IPS DF 6.9 (cell line): ENCODE results near the gene SLC38A9.

Source experiments
- DNase-seq: peaks from one replicate; pipeline ENCODE4 v3.0.0-alpha.2; 2013; ENCODE audit warnings: low read depth, low spot score
- H3K27ac ChIP-seq: one replicate; pipeline ENCODE4 v1.5.1; 2013; ENCODE audit warnings: low read length, control low read depth
- H3K27me3 ChIP-seq: 2 replicates; pipeline ENCODE4 v1.6.1; 2013; ENCODE audit warnings: mild to moderate bottlenecking, low read length; ENCODE audit not compliant: control insufficient read depth, insufficient read depth
- H3K36me3 ChIP-seq: 2 replicates; pipeline ENCODE4 v1.6.1; 2013; ENCODE audit warnings: low read length; ENCODE audit not compliant: control insufficient read depth, insufficient read depth
- H3K4me1 ChIP-seq: 2 replicates; pipeline ENCODE4 v1.6.1; 2013; ENCODE audit warnings: low read length; ENCODE audit not compliant: control insufficient read depth, insufficient read depth
- H3K4me3 ChIP-seq: 2 replicates; pipeline ENCODE4 v1.5.1; 2013; ENCODE audit warnings: mild to moderate bottlenecking, low read length
- H3K9me3 ChIP-seq: 2 replicates; pipeline ENCODE4 v1.6.1; 2013; ENCODE audit warnings: low read length, inconsistent platforms; ENCODE audit not compliant: control insufficient read depth, insufficient read depth
- WGBS: extraction: QIAGEN DNeasy Blood & Tissue Kit; methylation state at CpG from one replicate; pipeline ENCODE4 v1.1.7; 2013; ENCODE audit warnings: mixed read lengths, missing lambda C conversion rate; ENCODE audit not compliant: insufficient read length, insufficient coverage; 5-methylcytosine and 5-hydroxymethylcytosine counted together

SLC38A9 gene

GRCh38 chr5:55691265-55692105 is 20.6 kb downstream of the SLC38A9 start:
- Histone ChIP-seq H3K36me3 (no peaks in the 10 kb centered on the region), H3K4me3 (no peak overlapping the region), H3K9me3 (no peaks in the 10 kb centered on the region), H3K27ac (no peak overlapping the region), H3K4me1 (no peaks in the 10 kb centered on the region), H3K27me3 (no peaks in the 10 kb centered on the region)
- WGBS: no CpG with 5 or more reads among the region's 2 CpGs
- no peak for DNase-seq

- Histone ChIP-seq H3K27ac (no peak overlapping the region), H3K9me3 (no peaks in the 10 kb centered on the region), H3K27me3 (no peaks in the 10 kb centered on the region), H3K4me1 (no peaks in the 10 kb centered on the region), H3K4me3 (no peak overlapping the region), H3K36me3 (no peaks in the 10 kb centered on the region)
- no peak for DNase-seq
- no CpG with 5 or more reads among the region's 1 CpG for WGBS
Measured at GRCh38 chr5:55682071-55682470, 30.1 kb downstream of the SLC38A9 start.

- no CpG with 5 or more reads among the region's 1 CpG for WGBS
- H3K36me3 ChIP-seq: no peaks in the 10 kb centered on the region
- no peaks in the 10 kb centered on the region for H3K4me1 ChIP-seq
- DNase-seq: no peak
- H3K4me3 ChIP-seq: no peak overlapping the region
- no peaks in the 10 kb centered on the region for H3K27me3 ChIP-seq
- no peaks in the 10 kb centered on the region for H3K9me3 ChIP-seq
- H3K27ac ChIP-seq: no peak overlapping the region
Measured at GRCh38 chr5:55681301-55681700, 30.8 kb downstream of the SLC38A9 start.

- no peak overlapping the region for H3K4me3 ChIP-seq
- no peak for DNase-seq
- H3K4me1 ChIP-seq: no peaks in the 10 kb centered on the region
- H3K9me3 ChIP-seq: no peaks in the 10 kb centered on the region
- no peaks in the 10 kb centered on the region for H3K36me3 ChIP-seq
- no peak overlapping the region for H3K27ac ChIP-seq
- no peaks in the 10 kb centered on the region for H3K27me3 ChIP-seq
- WGBS: no CpG with 5 or more reads among the region's 2 CpGs
Measured at GRCh38 chr5:55680353-55680752, 31.8 kb downstream of the SLC38A9 start.

- no peak overlapping the region for H3K27ac ChIP-seq
- no peaks in the 10 kb centered on the region for H3K36me3 ChIP-seq
- H3K4me1 ChIP-seq: no peaks in the 10 kb centered on the region
- no peaks in the 10 kb centered on the region for H3K27me3 ChIP-seq
- no peak overlapping the region for H3K4me3 ChIP-seq
- no peak for DNase-seq
- H3K9me3 ChIP-seq: no peaks in the 10 kb centered on the region
- WGBS: no CpG with 5 or more reads among the region's 1 CpG
Measured at GRCh38 chr5:55679556-55679955, 32.6 kb downstream of the SLC38A9 start.

- DNase-seq: no peak
- no peaks in the 10 kb centered on the region for H3K27me3 ChIP-seq
- no peaks in the 10 kb centered on the region for H3K36me3 ChIP-seq
- H3K4me3 ChIP-seq: no peak overlapping the region
- H3K4me1 ChIP-seq: no peaks in the 10 kb centered on the region
- no peaks in the 10 kb centered on the region for H3K9me3 ChIP-seq
- no CpG with 5 or more reads among the region's 1 CpG for WGBS
- no peak overlapping the region for H3K27ac ChIP-seq
Measured at GRCh38 chr5:55675119-55675518, 37.0 kb downstream of the SLC38A9 start.

- H3K27me3 ChIP-seq: no peaks in the 10 kb centered on the region
- DNase-seq: no peak
- H3K27ac ChIP-seq: no peak overlapping the region
- H3K9me3 ChIP-seq: no peaks in the 10 kb centered on the region
- no peaks in the 10 kb centered on the region for H3K36me3 ChIP-seq
- no peaks in the 10 kb centered on the region for H3K4me1 ChIP-seq
- H3K4me3 ChIP-seq: no peak overlapping the region
- no CpG with 5 or more reads among the region's 2 CpGs for WGBS
Measured at GRCh38 chr5:55674340-55674739, 37.8 kb downstream of the SLC38A9 start.

GRCh38 chr5:55672477-55672911 is 39.6 kb downstream of the SLC38A9 start:
- no peaks in the 10 kb centered on the region for H3K36me3 ChIP-seq
- no peak overlapping the region for H3K27ac ChIP-seq
- DNase-seq: no peak
- WGBS: no CpG with 5 or more reads among the region's 2 CpGs
- H3K4me3 ChIP-seq: no peak overlapping the region
- no peaks in the 10 kb centered on the region for H3K9me3 ChIP-seq
- H3K4me1 ChIP-seq: no peaks in the 10 kb centered on the region
- H3K27me3 ChIP-seq: no peaks in the 10 kb centered on the region

- no peaks in the 10 kb centered on the region for H3K9me3 ChIP-seq
- DNase-seq: no peak
- no peak overlapping the region for H3K4me3 ChIP-seq
- no CpG with 5 or more reads among the region's 1 CpG for WGBS
- H3K4me1 ChIP-seq: no peaks in the 10 kb centered on the region
- no peak overlapping the region for H3K27ac ChIP-seq
- no peaks in the 10 kb centered on the region for H3K27me3 ChIP-seq
- H3K36me3 ChIP-seq: no peaks in the 10 kb centered on the region
Measured at GRCh38 chr5:55671975-55672374, 40.1 kb downstream of the SLC38A9 start.

GRCh38 chr5:55668356-55668755 is 43.8 kb downstream of the SLC38A9 start:
- Histone ChIP-seq H3K4me1 (no peaks in the 10 kb centered on the region), H3K4me3 (no peak overlapping the region), H3K36me3 (no peaks in the 10 kb centered on the region), H3K27me3 (no peaks in the 10 kb centered on the region), H3K27ac (no peak overlapping the region), H3K9me3 (no peaks in the 10 kb centered on the region)
- no peak for DNase-seq

GRCh38 chr5:55667938-55668337 is 44.2 kb downstream of the SLC38A9 start:
- Histone ChIP-seq H3K4me3 (no peak overlapping the region), H3K36me3 (no peaks in the 10 kb centered on the region), H3K4me1 (no peaks in the 10 kb centered on the region), H3K27ac (no peak overlapping the region), H3K27me3 (no peaks in the 10 kb centered on the region), H3K9me3 (no peaks in the 10 kb centered on the region)
- no peak for DNase-seq
- no CpG with 5 or more reads among the region's 3 CpGs for whole genome bisulfite sequencing
